Measurements from ENCODE around the gene CCT3. TPM values are rescaled to one million over a fixed set of nuclear protein-coding genes. Genes with fewer than 3 reads are reported as not detected.

CCT3 gene
- total RNA-seq, 1 experiment from 2014 or later = 451 TPM

DNA sequence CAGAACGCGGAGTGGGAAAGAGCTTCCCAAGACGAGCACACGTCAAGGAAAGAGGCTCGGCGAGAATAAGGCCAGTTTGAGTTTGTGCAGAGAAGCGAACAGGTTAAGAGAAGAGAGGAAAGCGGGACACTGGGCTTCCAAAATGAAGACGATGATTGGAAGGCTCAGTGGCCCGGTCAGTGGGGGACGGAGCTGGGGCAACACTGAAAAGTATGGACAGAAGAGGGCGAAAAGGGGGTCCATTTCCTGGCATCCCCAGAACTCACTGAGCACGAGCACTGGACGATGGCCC is 258 bp downstream of the CCT3 start:
- TF ChIP-seq SIN3A (IDR thresholded peaks at IDR 0.05; ENCODE audit: borderline replicate concordance, insufficient read depth, low read depth, low read length) (0 out of 2 replicates have a peak, but pooled peaks have one; percentile 52), TCF7L2 (IDR thresholded peaks at IDR 0.05; ENCODE audit: low read depth, low read length) (no peak)
- Histone ChIP-seq H3K9me3 (ENCODE audit: control insufficient read depth, insufficient read depth, low read depth, low read length) (no peaks in the 10 kb centered on the region), H3K27ac (ENCODE audit: low read length) (peak overlapping the region; percentile 98), H3K36me3 (ENCODE audit: control insufficient read depth, insufficient read depth, low read length) (peaks cover 34% of the 10 kb centered on the region), H3K4me1 (ENCODE audit: control insufficient read depth, insufficient read depth, low read length) (peaks cover 11% of the 10 kb centered on the region), H3K27me3 (ENCODE audit: control insufficient read depth, insufficient read depth, low read length) (no peaks in the 10 kb centered on the region), H3K4me3 (ENCODE audit: low read depth in 2 of 2, low read length in 2 of 2) (peak overlapping the region; percentile 99)
- intact Hi-C loops (cut with micrococcal nuclease; ENCODE audit: unreplicated experiment) = no loop called here
- ChIA-PET CTCF (interaction anchor here (0.7 kb wide), 1 partner anchor 70 kb away, joined by 3 read pairs; no protein-coding TSS in a partner anchor), POLR2A (interaction anchor here (0.6 kb wide), 2 partner anchors 11 to 34 kb away, joined by 3 to 4 read pairs; no protein-coding TSS in a partner anchor)
- BruUV-seq (replicated peaks) = no TSS peak
- ATAC-seq = peak; percentile 20
- in situ Hi-C loops (cut with HindIII; ENCODE audit: low pct_unique_long_range_greater_than_20kb, low sequenced_read_pairs) = no loop called here
- DNase-seq (ENCODE audit: low read depth, low spot score) = no peak

DNA sequence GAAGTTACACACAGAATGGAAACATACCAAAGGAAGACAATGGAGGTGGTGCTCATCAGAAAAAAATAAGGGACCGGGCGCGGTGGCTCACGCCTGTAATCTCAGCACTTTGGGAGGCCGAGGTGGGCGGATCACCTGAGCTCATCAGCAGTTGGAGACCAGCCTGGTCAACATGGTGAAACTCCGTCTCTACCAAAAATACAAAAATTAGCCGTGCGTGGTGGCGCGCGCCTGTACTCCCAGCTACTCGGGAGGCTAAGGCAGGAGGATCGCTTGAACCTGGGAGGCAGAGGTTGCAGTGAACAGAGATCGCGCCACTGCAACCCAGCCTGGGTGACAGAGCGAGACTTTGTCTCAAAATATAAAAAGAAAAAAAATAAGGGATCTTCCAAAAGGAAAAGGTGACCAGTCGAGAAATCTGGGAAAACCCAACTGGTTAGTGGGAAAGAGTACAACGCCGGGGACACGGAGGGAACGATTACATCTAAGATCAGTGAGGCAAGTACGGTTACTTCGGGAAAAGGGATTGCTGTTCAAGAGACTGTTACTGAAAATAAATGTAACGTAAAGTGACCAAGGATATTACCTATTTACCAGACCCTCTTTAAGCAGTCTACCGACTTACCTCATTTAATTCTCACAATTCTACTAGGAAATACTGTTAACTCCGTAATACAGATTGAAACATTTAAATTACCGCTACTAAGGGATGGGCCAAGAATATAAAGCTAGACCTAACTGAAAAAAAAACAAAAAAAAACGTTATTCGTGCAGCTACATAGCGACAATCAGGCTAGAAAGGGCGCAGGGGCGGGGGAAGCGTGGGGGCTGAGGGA is 822 bp downstream of the CCT3 start:
- H3K9me3 ChIP-seq (ENCODE audit: control insufficient read depth, insufficient read depth, low read depth, low read length) = no peaks in the 10 kb centered on the region
- peak overlapping the region; percentile 98 for H3K27ac ChIP-seq (ENCODE audit: low read length)
- no peaks in the 10 kb centered on the region for H3K27me3 ChIP-seq (ENCODE audit: control insufficient read depth, insufficient read depth, low read length)
- DNase-seq (ENCODE audit: low read depth, low spot score) (no peak), ATAC-seq (no peak)
- TF ChIP-seq TCF7L2 (IDR thresholded peaks at IDR 0.05; ENCODE audit: low read depth, low read length) (no peak), SIN3A (IDR thresholded peaks at IDR 0.05; ENCODE audit: borderline replicate concordance, insufficient read depth, low read depth, low read length) (no peak), POLR2AphosphoS5 (IDR thresholded peaks at IDR 0.05; ENCODE audit: low read depth, low read length) (no peak)
- TF ChIP-seq, protein P1, sequence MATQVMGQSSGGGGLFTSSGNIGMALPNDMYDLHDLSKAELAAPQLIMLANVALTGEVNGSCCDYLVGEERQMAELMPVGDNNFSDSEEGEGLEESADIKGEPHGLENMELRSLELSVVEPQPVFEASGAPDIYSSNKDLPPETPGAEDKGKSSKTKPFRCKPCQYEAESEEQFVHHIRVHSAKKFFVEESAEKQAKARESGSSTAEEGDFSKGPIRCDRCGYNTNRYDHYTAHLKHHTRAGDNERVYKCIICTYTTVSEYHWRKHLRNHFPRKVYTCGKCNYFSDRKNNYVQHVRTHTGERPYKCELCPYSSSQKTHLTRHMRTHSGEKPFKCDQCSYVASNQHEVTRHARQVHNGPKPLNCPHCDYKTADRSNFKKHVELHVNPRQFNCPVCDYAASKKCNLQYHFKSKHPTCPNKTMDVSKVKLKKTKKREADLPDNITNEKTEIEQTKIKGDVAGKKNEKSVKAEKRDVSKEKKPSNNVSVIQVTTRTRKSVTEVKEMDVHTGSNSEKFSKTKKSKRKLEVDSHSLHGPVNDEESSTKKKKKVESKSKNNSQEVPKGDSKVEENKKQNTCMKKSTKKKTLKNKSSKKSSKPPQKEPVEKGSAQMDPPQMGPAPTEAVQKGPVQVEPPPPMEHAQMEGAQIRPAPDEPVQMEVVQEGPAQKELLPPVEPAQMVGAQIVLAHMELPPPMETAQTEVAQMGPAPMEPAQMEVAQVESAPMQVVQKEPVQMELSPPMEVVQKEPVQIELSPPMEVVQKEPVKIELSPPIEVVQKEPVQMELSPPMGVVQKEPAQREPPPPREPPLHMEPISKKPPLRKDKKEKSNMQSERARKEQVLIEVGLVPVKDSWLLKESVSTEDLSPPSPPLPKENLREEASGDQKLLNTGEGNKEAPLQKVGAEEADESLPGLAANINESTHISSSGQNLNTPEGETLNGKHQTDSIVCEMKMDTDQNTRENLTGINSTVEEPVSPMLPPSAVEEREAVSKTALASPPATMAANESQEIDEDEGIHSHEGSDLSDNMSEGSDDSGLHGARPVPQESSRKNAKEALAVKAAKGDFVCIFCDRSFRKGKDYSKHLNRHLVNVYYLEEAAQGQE (IDR thresholded peaks at IDR 0.05; ENCODE audit: insufficient read depth in 1 of 2, low read depth in 2 of 2, low read length in 1 of 2) = no peak
- TF ChIP-seq, protein P2, sequence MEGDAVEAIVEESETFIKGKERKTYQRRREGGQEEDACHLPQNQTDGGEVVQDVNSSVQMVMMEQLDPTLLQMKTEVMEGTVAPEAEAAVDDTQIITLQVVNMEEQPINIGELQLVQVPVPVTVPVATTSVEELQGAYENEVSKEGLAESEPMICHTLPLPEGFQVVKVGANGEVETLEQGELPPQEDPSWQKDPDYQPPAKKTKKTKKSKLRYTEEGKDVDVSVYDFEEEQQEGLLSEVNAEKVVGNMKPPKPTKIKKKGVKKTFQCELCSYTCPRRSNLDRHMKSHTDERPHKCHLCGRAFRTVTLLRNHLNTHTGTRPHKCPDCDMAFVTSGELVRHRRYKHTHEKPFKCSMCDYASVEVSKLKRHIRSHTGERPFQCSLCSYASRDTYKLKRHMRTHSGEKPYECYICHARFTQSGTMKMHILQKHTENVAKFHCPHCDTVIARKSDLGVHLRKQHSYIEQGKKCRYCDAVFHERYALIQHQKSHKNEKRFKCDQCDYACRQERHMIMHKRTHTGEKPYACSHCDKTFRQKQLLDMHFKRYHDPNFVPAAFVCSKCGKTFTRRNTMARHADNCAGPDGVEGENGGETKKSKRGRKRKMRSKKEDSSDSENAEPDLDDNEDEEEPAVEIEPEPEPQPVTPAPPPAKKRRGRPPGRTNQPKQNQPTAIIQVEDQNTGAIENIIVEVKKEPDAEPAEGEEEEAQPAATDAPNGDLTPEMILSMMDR (IDR thresholded peaks at IDR 0.05) = no peak
- in situ Hi-C loops (cut with HindIII; ENCODE audit: low pct_unique_long_range_greater_than_20kb, low sequenced_read_pairs) (no loop called here), intact Hi-C loops (cut with micrococcal nuclease; ENCODE audit: unreplicated experiment) (no loop called here)
- peak overlapping the region; percentile 99 for H3K4me3 ChIP-seq (ENCODE audit: low read depth in 2 of 2, low read length in 2 of 2)
- H3K36me3 ChIP-seq (ENCODE audit: control insufficient read depth, insufficient read depth, low read length) = peaks cover 39% of the 10 kb centered on the region
- TSS peak; percentile 75 for BruUV-seq (replicated peaks)
- POLR2A ChIA-PET = interaction anchor here (0.6 kb wide), 2 partner anchors 11 to 34 kb away, joined by 3 to 4 read pairs; no protein-coding TSS in a partner anchor
- peaks cover 11% of the 10 kb centered on the region for H3K4me1 ChIP-seq (ENCODE audit: control insufficient read depth, insufficient read depth, low read length)
- CTCF ChIA-PET = interaction anchor here (0.6 to 0.7 kb wide), 2 partner anchors 38 to 70 kb away, joined by 3 read pairs; no protein-coding TSS in a partner anchor

DNA sequence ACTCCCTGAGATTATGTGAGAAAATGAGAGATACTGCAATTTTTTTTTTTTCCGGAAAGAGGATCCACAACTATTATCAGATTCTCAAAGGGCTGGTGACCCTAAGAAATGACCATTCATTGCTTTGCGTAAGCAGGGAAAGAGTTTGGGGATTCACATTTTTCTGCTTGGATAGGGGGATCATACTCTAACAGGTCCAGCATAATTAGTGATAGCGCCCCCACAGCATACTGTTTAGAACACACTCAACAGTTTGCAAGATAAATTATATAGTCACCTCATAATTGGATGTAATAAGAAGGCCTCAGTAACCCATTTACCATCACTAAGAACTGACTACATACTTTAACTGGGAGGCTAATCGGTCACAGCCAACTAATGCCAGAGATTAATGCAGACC is 1.9 kb downstream of the CCT3 start:
- in situ Hi-C loops (cut with HindIII; ENCODE audit: low pct_unique_long_range_greater_than_20kb, low sequenced_read_pairs) (no loop called here), intact Hi-C loops (cut with micrococcal nuclease; ENCODE audit: unreplicated experiment) (no loop called here)
- BruUV-seq (replicated peaks) = no TSS peak
- Histone ChIP-seq H3K36me3 (ENCODE audit: control insufficient read depth, insufficient read depth, low read length) (peaks cover 42% of the 10 kb centered on the region), H3K27ac (ENCODE audit: low read length) (peak overlapping the region; percentile 98), H3K27me3 (ENCODE audit: control insufficient read depth, insufficient read depth, low read length) (no peaks in the 10 kb centered on the region), H3K9me3 (ENCODE audit: control insufficient read depth, insufficient read depth, low read depth, low read length) (no peaks in the 10 kb centered on the region), H3K4me1 (ENCODE audit: control insufficient read depth, insufficient read depth, low read length) (peaks cover 11% of the 10 kb centered on the region), H3K4me3 (ENCODE audit: low read depth in 2 of 2, low read length in 2 of 2) (peak overlapping the region; percentile 99)
- ATAC-seq (no peak), DNase-seq (ENCODE audit: low read depth, low spot score) (no peak)
- TF ChIP-seq, protein P1 (IDR thresholded peaks at IDR 0.05; ENCODE audit: insufficient read depth in 1 of 2, low read depth in 2 of 2, low read length in 1 of 2) = no peak
- TF ChIP-seq SIN3A (IDR thresholded peaks at IDR 0.05; ENCODE audit: borderline replicate concordance, insufficient read depth, low read depth, low read length) (no peak), POLR2AphosphoS5 (IDR thresholded peaks at IDR 0.05; ENCODE audit: low read depth, low read length) (no peak), TCF7L2 (IDR thresholded peaks at IDR 0.05; ENCODE audit: low read depth, low read length) (no peak)
- TF ChIP-seq, protein P2 (IDR thresholded peaks at IDR 0.05) = no peak
- POLR2A ChIA-PET = no interaction called here
- CTCF ChIA-PET = interaction anchor here (0.6 kb wide), 1 partner anchor 37 kb away, joined by 3 read pairs; no protein-coding TSS in a partner anchor

Data from Panc1 (cell line).